MM.1S (cell line): ENCODE measurements around the gene SPRR2G.

Experiments used
- DNase-seq: peaks from one replicate; pipeline ENCODE4 v3.0.0-alpha.2; 2015
- H2AFZ ChIP-seq: fragments of 300-600 bp; sonication (generic); 2 replicates; pipeline ENCODE4 v1.6.0; 2016; ENCODE audit warnings: antibody characterized with exemption, low read length
- H3F3A ChIP-seq: fragments of 300-600 bp; sonication (generic); 2 replicates; pipeline ENCODE4 v1.6.1; 2016; ENCODE audit warnings: mild to moderate bottlenecking, antibody characterized with exemption, low read length, moderate library complexity, mixed read lengths; ENCODE audit not compliant: insufficient read depth
- H3K27ac ChIP-seq: fragments of 300-600 bp; sonication (generic); 2 replicates; pipeline ENCODE4 v1.5.1; 2016; ENCODE audit warnings: mild to moderate bottlenecking, low read length
- H3K27me3 ChIP-seq: fragments of 300-600 bp; sonication (generic); replicated peaks from 2 replicates; pipeline ENCODE4 v1.6.0; 2016; ENCODE audit warnings: low read length; ENCODE audit not compliant: insufficient read depth
- H3K36me3 ChIP-seq: fragments of 300-600 bp; sonication (generic); replicated peaks from 2 replicates; pipeline ENCODE4 v1.6.1; 2016; ENCODE audit warnings: mild to moderate bottlenecking, low read length, mixed read lengths; ENCODE audit not compliant: insufficient read depth
- H3K4me1 ChIP-seq: fragments of 300-600 bp; sonication (generic); 2 replicates; pipeline ENCODE4 v1.6.1; 2016; ENCODE audit warnings: low read length, mixed read lengths
- H3K4me2 ChIP-seq: fragments of 300-600 bp; sonication (generic); 2 replicates; pipeline ENCODE4 v1.6.0; 2016; ENCODE audit warnings: low read depth, low read length
- H3K4me3 ChIP-seq: fragments of 300-600 bp; sonication (generic); 2 replicates; pipeline ENCODE4 v1.5.1; 2016; ENCODE audit warnings: low read length, mixed read lengths
- H3K79me2 ChIP-seq: fragments of 300-600 bp; sonication (generic); 2 replicates; pipeline ENCODE4 v1.6.1; 2016; ENCODE audit warnings: mixed run types, low read length, mixed read lengths
- H3K9ac ChIP-seq: fragments of 300-600 bp; sonication (generic); 2 replicates; pipeline ENCODE4 v1.6.1; 2016; ENCODE audit warnings: low read length, mixed read lengths
- H3K9me2 ChIP-seq: fragments of 300-600 bp; sonication (generic); replicated peaks from 2 replicates; pipeline ENCODE4 v1.6.1; 2016; ENCODE audit warnings: mild to moderate bottlenecking, low read length, mixed read lengths; ENCODE audit not compliant: insufficient read depth
- H3K9me3 ChIP-seq: fragments of 300-600 bp; sonication (generic); replicated peaks from 2 replicates; pipeline ENCODE4 v1.6.1; 2016; ENCODE audit warnings: mild to moderate bottlenecking, low read length, mixed read lengths; ENCODE audit not compliant: insufficient read depth
- H4K20me1 ChIP-seq: fragments of 300-600 bp; sonication (generic); 2 replicates; pipeline ENCODE4 v1.6.1; 2016; ENCODE audit warnings: mild to moderate bottlenecking, low read length, moderate library complexity, mixed read lengths; ENCODE audit not compliant: insufficient read depth
- EZH2 ChIP-seq: fragments of 300-600 bp; sonication (generic); optimal IDR thresholded peaks from 2 replicates; pipeline ENCODE3; 2017; ENCODE audit warnings: low read depth, mild to moderate bottlenecking, antibody characterized with exemption, low read length, mixed read lengths
- EZH2phosphoT487 ChIP-seq: fragments of 300-600 bp; sonication (generic); IDR thresholded peaks from 2 replicates; pipeline ENCODE4 v1.6.1; 2018; ENCODE audit warnings: antibody characterized with exemption, low read length
- TF ChIP-seq, protein P1 (sequence below): fragments of 300-600 bp; sonication (generic); IDR thresholded peaks from 2 replicates; pipeline ENCODE4 v1.5.1; 2016; ENCODE audit warnings: antibody characterized with exemption, low read length, mixed read lengths

The SPRR2G gene

DNA sequence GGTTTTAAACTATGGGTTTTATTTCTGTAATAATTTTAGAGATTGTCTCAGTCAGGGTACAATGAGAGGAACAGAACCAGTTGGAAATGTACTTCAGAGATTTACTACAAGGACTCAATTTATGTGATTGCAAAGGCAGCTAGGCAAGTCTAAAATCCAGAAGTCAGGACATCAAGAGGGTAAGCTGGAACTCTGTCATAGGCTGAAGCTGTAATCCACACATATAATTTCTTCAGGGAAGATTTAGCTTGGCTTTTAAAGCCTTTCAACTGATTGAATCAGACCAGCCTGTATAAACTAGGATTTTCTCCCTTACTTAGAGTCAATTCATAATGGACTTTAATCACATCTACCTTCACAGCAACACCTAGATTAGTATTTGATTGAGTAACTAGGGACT lies 28.2 kb upstream of the SPRR2G start:
- no peak overlapping the region for H3K4me2 ChIP-seq
- no peak overlapping the region for H2AFZ ChIP-seq
- H3K9me3 ChIP-seq: no peaks in the 10 kb centered on the region
- H3K36me3 ChIP-seq: no peaks in the 10 kb centered on the region
- no peaks in the 10 kb centered on the region for H3K4me1 ChIP-seq
- TF ChIP-seq, protein P1, sequence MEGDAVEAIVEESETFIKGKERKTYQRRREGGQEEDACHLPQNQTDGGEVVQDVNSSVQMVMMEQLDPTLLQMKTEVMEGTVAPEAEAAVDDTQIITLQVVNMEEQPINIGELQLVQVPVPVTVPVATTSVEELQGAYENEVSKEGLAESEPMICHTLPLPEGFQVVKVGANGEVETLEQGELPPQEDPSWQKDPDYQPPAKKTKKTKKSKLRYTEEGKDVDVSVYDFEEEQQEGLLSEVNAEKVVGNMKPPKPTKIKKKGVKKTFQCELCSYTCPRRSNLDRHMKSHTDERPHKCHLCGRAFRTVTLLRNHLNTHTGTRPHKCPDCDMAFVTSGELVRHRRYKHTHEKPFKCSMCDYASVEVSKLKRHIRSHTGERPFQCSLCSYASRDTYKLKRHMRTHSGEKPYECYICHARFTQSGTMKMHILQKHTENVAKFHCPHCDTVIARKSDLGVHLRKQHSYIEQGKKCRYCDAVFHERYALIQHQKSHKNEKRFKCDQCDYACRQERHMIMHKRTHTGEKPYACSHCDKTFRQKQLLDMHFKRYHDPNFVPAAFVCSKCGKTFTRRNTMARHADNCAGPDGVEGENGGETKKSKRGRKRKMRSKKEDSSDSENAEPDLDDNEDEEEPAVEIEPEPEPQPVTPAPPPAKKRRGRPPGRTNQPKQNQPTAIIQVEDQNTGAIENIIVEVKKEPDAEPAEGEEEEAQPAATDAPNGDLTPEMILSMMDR: no peak
- TF ChIP-seq EZH2phosphoT487: no peak
- no peak for TF ChIP-seq EZH2
- H3K9ac ChIP-seq: no peak overlapping the region
- no peaks in the 10 kb centered on the region for H3F3A ChIP-seq
- no peaks in the 10 kb centered on the region for H4K20me1 ChIP-seq
- H3K79me2 ChIP-seq: no peaks in the 10 kb centered on the region
- H3K9me2 ChIP-seq: no peaks in the 10 kb centered on the region
- no peaks in the 10 kb centered on the region for H3K27me3 ChIP-seq
- no peak overlapping the region for H3K27ac ChIP-seq
- no peak overlapping the region for H3K4me3 ChIP-seq
- DNase-seq: no peak

DNA sequence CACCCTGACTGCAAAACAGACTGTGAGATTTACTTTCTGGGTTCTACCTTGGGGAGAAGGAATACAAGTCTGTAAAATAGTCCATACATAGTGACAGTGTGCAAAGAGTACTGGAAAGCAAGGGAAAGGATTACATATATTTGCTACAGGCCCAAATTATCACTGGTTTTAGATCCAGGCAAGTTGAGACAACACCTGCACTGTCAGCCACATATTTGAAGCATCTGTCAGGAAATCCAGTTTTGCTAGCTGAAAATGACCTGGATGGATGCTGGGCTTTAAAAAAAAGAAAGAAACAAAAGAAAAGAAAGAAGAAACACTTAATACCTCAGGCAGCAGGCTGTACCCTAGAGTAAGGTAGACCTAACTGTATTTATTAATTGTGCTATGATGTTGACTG lies 23.9 kb upstream of the SPRR2G start:
- Histone ChIP-seq H3K9me3 (no peaks in the 10 kb centered on the region), H3K4me2 (no peak overlapping the region), H4K20me1 (no peaks in the 10 kb centered on the region), H3K27ac (no peak overlapping the region), H3F3A (no peaks in the 10 kb centered on the region), H3K4me3 (no peak overlapping the region), H3K4me1 (no peaks in the 10 kb centered on the region), H3K27me3 (no peaks in the 10 kb centered on the region), H3K36me3 (no peaks in the 10 kb centered on the region), H2AFZ (no peak overlapping the region), H3K9ac (no peak overlapping the region), H3K9me2 (no peaks in the 10 kb centered on the region), H3K79me2 (no peaks in the 10 kb centered on the region)
- DNase-seq: no peak
- TF ChIP-seq EZH2phosphoT487: no peak
- no peak for TF ChIP-seq EZH2
- TF ChIP-seq, protein P1: no peak

DNA sequence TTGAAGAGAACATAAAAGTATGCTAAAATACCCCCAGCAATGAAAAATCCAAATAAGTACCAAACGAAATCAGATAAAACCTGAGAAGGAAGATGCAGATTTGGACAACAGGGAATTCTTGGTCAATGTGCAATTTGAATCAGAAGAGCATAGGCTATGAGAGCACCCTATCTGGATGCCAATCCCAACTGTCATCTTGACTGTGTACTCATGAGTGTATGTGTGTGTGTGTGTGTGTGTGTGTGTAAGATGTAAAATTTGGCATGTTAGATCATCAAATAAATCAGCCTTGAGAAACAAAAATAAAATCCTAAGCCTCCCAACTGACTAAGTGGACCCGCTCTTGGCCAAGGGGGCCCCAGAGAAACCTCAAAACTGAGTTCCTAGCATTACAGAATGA lies 18.0 kb upstream of the SPRR2G start:
- Histone ChIP-seq H4K20me1 (no peaks in the 10 kb centered on the region), H3K27ac (no peak overlapping the region), H3K9me2 (no peaks in the 10 kb centered on the region), H3K27me3 (no peaks in the 10 kb centered on the region), H3K4me2 (no peak overlapping the region), H3K4me3 (no peak overlapping the region), H3K36me3 (no peaks in the 10 kb centered on the region), H3K4me1 (no peaks in the 10 kb centered on the region), H3K9me3 (no peaks in the 10 kb centered on the region), H3K9ac (no peak overlapping the region), H3K79me2 (no peaks in the 10 kb centered on the region), H2AFZ (no peak overlapping the region), H3F3A (no peaks in the 10 kb centered on the region)
- TF ChIP-seq EZH2 (no peak), EZH2phosphoT487 (no peak)
- TF ChIP-seq, protein P1: no peak
- DNase-seq: no peak

DNA sequence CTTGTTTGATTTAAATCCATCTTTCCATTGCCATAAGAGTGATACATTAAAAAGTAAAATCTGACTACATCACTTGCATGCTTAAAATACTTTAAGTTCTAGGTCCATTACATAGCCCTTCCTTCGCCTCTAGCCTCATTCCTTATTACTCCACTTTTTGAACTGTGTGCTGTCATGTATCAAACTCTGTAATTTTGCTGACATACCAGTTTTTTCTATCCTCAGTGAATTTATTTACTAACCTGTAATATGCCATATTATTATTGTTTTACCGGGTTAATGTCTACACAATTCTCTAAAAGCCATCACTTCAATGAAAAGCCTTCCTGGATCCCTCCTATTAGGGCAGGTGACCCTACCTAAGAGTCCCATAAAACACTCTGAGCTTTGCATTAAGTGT lies 4.9 kb upstream of the SPRR2G start:
- Histone ChIP-seq H2AFZ (no peak overlapping the region), H4K20me1 (no peaks in the 10 kb centered on the region), H3K9ac (no peak overlapping the region), H3K4me3 (no peak overlapping the region), H3K4me1 (no peaks in the 10 kb centered on the region), H3K36me3 (no peaks in the 10 kb centered on the region), H3F3A (no peaks in the 10 kb centered on the region), H3K79me2 (no peaks in the 10 kb centered on the region), H3K4me2 (no peak overlapping the region), H3K9me3 (no peaks in the 10 kb centered on the region), H3K27me3 (no peaks in the 10 kb centered on the region), H3K27ac (no peak overlapping the region), H3K9me2 (no peaks in the 10 kb centered on the region)
- TF ChIP-seq EZH2phosphoT487 (no peak), EZH2 (no peak)
- TF ChIP-seq, protein P1: no peak
- no peak for DNase-seq
